ENCODE results near the gene SLC37A2.
"Not testable (repeated sequence)": the region's sequence is repeated elsewhere in the genome, so short reads cannot be mapped to it uniquely, and the experiment has no call there.

The SLC37A2 gene

DNA sequence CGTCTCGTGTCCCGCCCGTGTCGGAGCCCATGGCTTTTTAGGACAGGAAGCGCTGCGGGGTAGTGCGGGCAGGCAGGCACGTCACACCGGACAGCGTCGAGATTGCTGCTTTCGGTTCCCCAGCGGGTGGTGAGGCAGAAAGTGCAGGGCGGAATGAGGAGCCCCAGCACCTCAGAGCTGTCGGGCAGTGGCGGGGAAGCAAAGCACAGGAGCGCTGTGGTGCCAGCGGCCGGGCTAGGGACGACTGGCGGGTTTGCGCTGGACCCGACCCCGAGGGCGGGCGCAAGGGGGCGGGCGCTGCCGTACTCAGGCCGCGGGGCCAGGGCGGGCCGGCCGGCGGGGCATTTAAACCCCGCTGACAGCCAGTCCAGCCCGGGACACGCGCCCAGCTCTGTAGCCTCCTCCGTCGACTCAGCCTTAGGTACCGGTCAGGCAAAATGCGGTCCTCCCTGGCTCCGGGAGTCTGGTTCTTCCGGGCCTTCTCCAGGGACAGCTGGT lies at the start of gene SLC37A2:
Gene SLC37A2, plus strand, starts transcription at position 375 of the 498 bp plus-strand sequence. Its CDS starts 63 bp downstream, at position 438.
- DNase-seq (ENCODE audit: low read depth in 2 of 2): peak; percentile 20 to 22

DNA sequence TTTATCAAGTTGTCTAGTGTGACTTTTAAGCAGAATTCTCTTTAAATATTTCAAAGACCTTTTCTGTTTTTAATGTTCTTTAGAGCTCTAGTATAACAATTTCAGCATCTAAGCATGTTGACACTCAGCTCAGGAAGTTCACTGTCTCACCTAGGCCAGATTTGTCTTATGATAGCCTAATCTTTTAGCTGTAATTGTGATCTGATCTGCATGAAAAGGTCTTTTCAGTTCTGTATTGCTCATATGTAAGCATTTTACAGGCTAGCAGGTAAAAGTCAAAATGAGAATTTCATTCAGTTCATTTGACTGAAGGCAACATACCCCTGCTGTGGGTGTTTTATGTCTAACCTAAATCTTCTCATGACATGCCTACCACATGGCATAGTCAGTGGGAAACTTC lies 46.7 kb upstream of the SLC37A2 start:
- DNase-seq (ENCODE audit: low read depth in 2 of 2): no peak

DNA sequence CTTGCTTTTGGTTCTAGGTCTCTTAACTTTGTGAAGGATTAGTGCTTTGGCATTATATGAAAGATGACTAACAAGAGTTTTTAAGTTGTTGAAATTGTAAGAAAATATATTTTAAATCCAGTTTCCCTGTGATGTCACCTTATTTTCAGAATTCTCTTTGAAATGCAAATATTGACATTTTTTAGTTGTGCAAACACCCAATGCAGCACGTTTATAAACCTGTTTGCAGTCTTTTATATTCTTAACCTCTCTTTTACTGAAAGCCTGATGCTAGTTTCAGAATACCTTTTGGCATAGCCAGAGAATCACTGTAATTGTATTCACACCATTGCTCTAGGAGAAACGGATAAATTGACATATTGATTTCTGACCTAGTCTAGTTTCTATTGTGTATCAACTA lies 42.8 kb upstream of the SLC37A2 start:
- DNase-seq (ENCODE audit: low read depth in 2 of 2): no peak

DNA sequence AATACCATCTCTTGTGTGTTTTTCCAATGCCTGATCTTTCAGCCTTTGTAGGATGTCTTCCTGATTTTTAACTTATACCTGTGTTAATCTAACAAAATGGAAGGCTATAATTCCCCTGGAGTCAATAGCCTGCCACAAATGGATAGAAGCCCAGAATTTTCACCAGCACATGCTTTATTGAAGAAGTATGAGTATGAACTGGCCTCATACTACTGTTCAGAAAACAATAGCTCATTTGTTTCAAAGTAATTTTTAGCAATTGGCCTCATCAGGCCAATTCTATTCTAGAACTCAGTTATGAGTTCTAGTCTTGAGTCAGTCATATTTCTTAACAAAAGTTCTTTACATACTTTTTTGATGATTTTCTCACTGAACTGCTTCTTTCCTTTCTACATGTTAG lies 40.6 kb upstream of the SLC37A2 start:
- DNase-seq (ENCODE audit: low read depth in 2 of 2): no peak

DNA sequence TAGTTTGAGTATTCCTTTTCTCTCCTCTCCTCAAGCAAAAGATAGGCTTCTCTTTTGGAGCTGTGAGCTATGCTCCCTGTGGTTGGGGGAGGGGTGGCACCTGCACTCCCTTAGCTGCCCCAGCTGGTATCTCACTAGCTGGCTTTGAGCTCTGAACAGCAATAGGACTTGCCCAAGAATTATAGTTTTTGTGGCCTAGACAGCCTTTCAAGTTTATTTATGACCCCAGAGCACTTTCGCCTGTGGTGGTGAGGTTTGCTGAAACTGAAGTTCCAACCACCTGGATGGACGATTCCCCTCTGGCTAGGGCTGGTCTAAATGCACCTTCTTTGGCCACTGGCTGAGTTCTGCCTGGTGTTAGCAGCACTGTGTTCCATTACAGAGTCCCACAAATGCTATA lies 37.1 kb upstream of the SLC37A2 start:
- no peak for DNase-seq (ENCODE audit: low read depth in 2 of 2)

DNA sequence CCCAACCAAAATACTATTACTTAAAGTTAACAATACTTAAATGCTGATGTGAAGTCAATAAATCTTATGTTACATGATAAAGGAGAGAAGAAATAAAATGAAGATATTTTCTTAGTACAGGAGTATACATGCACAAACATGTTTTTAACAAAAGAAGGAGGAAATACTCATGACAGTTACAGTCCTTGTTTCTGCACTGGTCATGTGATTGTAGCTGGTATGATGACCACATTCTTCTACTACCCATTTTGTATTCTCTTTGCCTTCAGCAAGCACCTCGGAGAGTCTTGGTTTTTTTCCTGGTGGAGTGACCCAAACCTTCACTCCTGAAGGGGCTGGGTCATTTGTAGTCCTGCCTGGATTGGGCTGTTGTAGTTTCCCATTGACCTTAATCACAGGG lies 33.7 kb upstream of the SLC37A2 start:
- not testable (repeated sequence) for DNase-seq (ENCODE audit: low read depth in 2 of 2)

DNA sequence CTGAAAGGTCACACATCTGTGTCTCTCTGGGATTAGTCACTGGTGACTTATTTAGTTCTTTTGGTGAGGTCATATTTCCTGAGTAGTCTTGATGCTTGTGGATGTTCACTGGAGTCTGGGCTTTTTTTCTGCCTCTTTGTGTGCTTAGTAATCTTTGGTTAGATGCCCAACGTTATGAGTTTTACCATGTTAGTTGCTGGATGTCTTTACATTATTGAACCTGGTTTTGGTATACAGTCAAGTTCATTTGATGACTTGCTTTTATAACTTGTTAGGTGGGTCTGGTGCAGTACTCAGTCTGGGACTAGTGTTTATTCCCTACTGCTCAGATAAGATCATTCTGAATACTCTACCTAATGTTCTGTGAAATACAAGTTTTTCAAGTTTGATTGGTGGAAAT lies 26.2 kb upstream of the SLC37A2 start:
- DNase-seq (ENCODE audit: low read depth in 2 of 2): no peak

DNA sequence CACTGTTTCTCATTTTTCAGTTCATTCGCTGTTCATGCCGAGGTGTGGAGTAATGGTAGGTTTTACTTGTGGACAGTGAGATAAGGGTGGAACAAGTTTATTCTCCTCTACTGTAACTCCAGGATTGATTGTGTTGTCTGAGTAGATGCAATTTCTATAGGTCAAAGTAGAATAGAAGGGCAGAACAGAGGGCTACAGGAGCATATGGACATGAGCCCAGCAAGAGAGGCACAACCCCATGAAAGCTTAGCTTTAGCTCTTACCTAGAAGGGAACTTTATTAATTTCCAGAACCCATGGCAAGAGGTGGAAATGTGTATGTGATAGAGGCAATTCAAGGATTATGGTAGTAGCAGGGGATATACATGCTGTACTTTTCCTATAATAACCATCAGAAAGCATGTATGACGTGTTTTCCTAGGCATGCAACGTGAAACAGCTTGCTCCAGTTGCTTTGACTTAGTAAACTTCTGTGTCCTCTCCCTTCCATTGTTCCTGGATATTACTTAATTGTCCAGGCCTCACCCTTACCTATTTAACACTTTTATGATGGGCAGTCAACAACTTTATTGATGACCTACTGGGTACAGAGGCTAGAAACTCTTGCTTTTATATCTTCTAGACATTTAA lies 13.8 kb upstream of the SLC37A2 start:
- DNase-seq (ENCODE audit: low read depth in 2 of 2): no peak

DNA sequence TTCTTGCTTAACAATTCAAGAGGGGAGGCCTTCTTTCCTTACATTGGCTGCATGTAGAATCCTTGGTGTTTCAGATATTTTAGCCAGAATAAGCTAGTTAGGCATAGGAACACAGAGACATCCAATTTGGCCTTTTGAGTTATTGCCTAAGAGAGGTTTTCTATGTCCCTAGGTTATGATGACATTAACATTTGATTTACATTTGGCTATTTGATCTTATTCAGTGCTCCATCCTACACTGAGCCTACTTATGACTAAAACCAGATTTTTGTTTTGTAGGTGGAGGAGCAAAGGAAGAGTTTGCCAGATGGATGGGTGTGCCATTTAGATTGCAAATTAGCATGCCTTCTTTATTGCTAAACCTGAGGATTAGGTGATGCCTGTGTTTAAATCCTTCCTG lies 11.1 kb upstream of the SLC37A2 start:
- DNase-seq (ENCODE audit: low read depth in 2 of 2): no peak

DNA sequence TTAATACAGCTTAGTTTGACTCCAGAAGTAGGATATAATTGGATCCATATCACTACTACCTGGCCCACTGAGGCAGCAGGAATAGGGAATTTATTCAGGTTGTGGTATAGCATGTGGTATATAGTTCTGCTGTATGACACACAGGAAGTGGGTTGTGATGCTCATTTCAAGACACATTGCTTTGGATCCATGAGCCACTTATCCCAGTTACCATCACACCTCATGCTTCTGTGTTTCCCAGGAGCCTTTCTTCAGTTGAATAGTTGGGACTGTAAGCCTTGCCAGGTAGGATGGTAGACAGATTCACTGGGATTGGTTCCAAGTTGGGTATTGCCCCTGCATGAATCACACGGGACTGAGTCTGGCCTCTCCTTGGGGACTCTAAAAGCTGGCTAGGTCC lies 9.9 kb upstream of the SLC37A2 start:
- no peak for DNase-seq (ENCODE audit: low read depth in 2 of 2)

DNA sequence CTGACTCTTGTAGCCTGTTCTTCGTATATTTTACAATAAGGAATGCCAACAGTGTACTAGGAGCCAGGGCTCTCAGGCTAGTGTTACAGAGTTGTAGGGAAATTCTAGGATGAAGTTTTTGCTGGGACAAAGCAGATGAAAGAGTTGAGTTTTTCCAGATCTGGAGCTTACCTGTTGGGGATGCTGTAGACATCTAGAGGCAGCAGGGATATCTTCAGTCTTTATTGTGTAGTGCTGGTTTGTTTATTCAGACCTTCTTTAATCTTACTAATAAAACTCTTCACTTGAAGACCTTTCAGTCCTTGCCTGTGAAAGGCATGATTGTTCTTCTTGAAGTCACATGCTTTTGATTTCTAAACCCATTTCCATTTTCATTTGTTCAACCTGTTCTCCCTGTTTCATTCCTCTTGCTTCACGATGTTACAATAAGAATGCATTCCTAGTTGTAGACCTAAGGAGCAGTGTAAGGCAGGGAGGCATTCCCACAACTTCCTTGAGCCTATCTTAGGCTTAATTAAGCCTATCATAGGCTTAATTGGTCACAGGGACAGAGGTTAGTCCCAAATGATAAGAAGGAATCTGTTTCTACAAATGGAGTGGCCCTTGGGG lies 7.9 kb upstream of the SLC37A2 start:
- no peak for DNase-seq (ENCODE audit: low read depth in 2 of 2)

DNA sequence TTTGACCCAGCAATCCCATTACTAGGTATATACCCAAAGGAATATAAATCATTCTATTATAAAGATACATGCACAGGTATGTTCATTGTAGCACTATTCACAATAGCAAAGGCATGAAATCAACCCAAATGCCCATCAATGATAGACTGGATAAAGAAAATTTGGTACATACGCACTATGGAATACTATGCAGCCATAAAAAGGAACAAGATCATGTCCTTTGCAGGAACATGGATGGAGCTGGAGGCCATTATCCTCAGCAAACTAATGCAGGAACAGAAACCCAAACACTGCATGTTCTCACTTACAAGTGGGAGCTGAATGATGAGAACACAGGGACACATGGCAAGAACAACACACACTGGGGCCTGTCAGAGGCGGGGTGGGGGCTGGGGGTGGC lies 7.0 kb upstream of the SLC37A2 start:
- DNase-seq (ENCODE audit: low read depth in 2 of 2): not testable (repeated sequence)

DNA sequence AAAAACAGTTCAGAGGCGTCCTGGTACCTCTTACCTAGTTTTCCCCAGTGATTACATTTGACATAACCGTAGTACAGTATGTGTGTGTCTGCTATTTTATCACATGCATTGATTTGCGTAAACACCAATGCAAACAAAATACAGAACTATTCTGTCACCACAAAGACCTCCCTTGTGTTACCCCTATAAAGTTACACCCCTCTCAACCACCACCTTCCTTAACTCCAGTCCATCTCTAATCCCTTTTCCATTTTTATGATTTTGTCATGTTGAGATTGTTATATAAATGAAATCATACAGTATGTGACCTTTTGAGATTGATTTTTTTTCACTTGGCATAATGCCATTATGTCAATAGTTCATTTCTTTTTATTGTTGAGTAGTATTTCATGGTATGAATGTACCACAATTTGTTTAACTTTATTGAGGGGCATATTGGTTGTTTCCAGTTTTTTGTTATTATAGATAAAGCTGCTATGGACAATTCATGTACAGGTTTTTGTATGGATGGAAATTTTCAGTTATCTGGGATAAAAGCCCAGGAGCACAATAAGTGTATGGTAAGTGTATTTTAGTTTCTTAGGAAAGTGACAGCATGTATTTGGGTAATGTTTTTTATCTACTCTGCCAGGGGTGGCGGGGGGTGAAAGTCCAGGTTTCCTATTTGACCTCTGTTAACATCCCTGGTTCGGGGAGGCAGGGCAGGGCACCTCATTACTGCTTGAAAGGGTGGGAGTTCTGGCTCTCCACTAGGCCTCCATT lies 6.0 kb upstream of the SLC37A2 start:
- no peak for DNase-seq (ENCODE audit: low read depth in 2 of 2)

DNA sequence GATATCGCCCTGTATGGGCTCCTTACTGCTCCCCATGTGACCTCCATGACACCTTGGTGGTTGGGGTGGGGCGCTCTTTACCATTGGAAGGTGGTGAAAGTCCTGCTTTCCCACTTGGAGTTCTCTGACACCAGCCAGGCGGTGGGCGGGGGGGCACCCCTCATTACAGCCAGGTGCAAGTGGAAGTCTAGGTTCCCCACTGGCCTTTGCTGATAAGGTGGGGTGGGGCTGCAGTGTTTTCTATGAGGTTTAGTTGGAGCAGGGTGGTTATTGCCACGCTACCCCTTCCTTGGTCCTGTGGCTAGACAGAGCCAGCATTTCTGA lies 5.5 kb upstream of the SLC37A2 start:
- DNase-seq (ENCODE audit: low read depth in 2 of 2): no peak

DNA sequence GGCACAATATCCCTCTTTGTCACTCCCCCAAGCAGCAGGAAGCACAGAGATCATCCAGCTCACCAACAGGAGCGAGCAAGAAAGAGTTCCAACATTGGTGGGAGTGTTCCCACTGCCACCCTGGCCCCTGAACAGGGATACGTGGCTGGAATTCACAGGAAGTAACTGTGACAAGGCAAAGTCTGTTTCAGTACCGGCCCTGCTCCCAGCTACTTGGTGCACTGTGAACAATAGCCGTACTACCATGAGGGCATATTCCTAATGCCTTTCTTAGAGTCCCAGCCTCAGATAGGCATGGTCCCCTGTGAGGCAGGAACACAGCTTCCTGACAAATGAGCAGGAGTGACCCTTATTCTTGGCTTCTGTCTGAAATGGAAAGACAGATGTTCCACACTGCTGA lies 1.8 kb upstream of the SLC37A2 start:
- DNase-seq (ENCODE audit: low read depth in 2 of 2): no peak

DNA sequence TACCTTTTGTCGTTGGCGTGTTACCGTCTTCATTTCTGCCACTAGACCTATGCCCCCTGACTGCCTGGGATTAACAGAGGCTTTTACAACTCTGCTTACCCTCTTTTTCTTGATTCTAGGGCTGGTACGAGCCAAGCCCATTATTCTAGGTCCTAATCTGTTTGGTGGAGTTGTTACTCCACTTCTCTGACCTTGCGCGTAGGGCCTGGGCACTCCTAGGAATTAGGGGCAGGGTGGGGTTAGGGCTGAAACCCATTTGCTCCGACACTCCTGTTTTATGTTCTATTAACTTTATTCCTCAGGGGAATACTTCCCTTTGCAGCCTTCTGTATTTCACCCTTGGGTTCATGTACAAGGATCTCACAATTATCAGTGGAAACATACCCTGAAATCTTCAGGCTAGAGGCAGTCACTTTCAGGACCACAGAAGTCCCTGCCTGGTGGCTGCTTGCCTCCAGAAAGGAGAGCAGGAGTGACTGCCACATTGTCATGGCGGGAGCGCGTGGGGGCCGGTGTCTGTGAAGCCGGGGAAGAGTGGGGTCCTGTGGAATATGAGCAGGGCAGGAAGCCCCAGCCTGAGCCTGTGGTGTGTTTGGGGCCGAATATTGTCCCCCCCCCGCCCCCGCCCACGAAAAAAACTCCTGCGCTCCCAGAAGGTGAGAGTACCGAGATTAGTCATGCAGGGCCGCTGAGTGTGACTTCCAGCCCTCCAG lies 731 bp upstream of the SLC37A2 start:
- DNase-seq (ENCODE audit: low read depth in 2 of 2): no peak

DNA sequence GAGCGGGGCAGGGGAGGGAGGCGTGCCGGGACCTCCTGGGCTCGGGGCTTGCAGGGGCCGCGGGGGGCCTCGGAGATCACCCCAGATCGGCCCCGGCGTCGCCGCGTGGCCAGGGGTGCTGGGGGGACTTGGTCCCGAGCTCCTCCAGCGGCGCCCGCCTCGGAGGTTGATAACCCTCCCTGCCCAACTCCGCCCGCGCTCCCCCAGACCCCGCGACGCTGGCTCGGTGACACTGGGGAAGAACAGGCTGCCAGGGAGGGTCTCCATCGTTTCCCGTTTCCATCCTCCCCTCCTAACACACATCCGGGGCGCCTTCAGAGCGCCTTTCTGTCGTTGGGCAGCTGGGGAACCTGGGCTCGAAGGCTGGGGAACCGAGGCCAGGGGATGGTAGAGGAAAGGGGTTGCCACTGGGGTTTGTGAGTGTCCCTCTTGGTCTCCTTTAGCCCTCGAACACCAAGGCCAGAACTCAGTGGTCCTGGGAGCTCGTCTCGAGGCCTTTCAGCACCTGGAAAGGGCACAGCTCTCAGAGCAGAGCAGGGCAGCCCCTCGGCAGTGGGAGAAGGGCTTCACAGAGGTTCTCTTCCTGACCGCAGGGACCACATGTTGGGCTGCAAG lies 431 bp downstream of the SLC37A2 start:
- DNase-seq (ENCODE audit: low read depth in 2 of 2): no peak

DNA sequence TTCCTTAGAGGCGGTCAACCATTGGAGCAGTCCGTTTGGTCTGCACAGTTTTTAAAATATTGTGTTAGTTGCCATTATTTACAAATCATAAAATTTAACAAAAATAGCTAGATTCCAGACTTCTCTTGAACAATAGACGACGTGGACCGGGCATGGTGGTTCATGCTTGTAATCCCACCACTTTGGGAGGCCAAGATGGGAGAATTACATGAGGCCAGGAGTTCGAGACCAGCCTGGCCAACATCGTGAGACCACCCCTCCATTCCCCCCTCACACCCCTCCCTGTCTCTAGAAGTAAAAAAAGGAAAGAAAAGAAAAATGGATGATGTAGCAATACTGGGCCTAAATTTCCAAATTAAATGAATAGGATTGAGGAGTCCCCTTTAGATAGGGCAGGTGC lies 965 bp downstream of the SLC37A2 start:
- no peak for DNase-seq (ENCODE audit: low read depth in 2 of 2)

DNA sequence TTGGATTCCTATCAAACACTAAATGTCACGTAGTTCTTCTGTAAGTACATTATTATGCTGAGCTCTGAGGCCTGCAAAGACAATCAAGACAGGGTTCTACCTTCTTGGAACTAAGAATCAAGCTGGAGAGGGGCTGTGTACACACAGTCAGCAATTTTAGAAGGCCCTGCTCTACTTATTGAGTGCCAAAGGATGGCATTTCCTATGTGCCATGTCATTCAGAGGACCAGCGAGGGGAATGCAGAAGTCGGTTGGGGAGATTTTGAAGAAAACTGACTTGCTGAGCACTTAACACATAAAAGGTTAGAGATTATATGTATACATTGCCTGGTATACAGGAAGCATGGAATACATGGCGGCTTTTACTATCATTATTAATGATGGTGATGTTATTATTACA lies 5.3 kb downstream of the SLC37A2 start:
- DNase-seq (ENCODE audit: low read depth in 2 of 2): no peak

DNA sequence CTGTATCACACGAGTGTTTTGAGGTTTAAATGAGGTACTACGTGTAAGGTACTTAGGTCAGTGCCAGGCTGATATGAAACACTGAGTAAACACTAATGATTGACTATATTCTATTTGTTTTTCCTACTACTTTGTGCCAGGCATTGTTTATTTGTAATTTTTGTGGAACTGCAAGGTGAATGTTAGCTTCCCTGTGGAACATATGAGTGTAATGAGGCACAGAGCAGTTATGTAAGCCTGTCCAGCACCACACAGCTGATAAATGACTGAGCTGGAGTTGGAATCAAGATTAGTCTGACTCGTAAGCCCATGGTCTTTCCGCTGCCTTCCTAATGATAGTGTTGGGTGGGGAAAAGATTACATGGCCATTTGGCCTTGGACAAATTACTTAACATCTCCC lies 5.9 kb downstream of the SLC37A2 start:
- no peak for DNase-seq (ENCODE audit: low read depth in 2 of 2)

DNA sequence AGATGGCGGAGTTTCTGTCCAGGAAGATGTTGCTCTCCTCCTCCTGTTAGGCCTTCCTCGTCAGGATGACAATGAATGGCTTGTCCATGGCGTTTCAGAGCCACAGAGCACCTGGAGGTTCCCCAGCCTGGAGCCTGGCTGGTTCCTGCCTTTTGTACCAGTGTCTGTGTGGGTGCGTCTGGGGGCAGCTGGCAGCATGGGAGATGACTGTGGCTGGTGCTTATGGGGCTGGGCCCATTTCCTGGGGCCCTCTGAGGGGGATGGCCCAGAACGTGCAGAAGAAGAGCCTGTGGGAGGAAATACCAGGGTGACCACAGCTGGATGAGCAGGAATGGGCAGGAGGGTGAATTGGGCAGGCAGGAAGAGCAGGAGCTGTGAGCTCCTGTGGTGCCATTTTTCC lies 6.7 kb downstream of the SLC37A2 start:
- DNase-seq (ENCODE audit: low read depth in 2 of 2): no peak

DNA sequence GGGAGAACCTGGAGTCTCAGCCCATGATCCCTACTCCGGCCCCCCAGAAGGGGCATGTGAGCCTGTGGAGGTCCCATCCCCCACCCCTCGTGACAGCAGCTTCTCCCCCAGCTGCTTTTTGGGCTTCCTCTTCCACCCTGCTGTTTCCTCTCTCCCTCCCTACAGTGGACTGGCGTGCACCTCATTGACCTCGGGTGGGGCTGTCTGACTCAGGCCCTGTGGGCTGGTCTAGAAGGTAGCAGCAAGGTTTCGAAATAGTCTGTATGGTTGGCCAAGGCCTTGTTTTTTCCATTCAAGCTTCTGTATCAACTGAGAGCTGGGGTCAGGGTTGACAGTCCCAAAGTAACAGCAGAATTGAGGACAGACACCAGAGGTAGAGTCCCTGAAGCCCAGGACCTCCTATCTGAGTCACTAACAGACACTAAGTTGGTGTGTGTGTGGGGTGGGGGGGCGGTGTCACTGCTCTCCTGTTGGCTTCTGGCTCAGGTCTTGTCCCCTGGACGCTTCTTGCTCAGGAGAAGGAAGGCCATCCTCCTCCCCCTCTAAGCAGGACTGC lies 7.7 kb downstream of the SLC37A2 start:
- no peak for DNase-seq (ENCODE audit: low read depth in 2 of 2)
